A549 (cell line): ENCODE data around the gene LTA4H. TPM values are rescaled to one million over a fixed set of nuclear protein-coding genes. Genes with fewer than 3 reads are reported as not detected.
A peak's percentile ranks its signal among the peaks of the same experiment; 100 is the strongest.

Source experiments
- ATAC-seq, 2 experiments: fragments of 200-7000 bp in 1 of 2; fragments of >200 bp in 1 of 2; cut with Nextera tagmentation in 1 of 2; cut with Tn5 transposase in 1 of 2; 3 replicates each; pipeline versions ENCODE4 v1.8.0 to v1.9.1; 2018 to 2020; ENCODE audit warnings: mild to moderate bottlenecking in 1 of 2, moderate library complexity in 1 of 2
- CTCF ChIA-PET: fragments of 300-600 bp; sonication (Branson Sonifier 250); formaldehyde crosslinking; extraction: SDS; loops from one replicate; lab custom pipeline; 2021; ENCODE audit warnings: antibody characterized with exemption, inconsistent platforms; lab: Yijun Ruan, JAX
- POLR2A ChIA-PET: fragments of 350-600 bp; formaldehyde crosslinking; extraction: SDS; loops from one replicate; lab custom pipeline; 2021; ENCODE audit warnings: antibody characterized with exemption, inconsistent platforms; lab: Yijun Ruan, JAX
- DNase-seq, 2 experiments: peaks; one replicate each; pipeline versions ENCODE4 v3.0.0 to v3.0.0-alpha.2; 2011 to 2016; ENCODE audit warnings: low read depth in 1 of 2, low spot score in 1 of 2
- FAIRE-seq: peaks from 2 replicates; lab custom pipeline; 2011; peaks lifted over from hg19 to GRCh38; lab: Jason Lieb, UNC
- H3K27ac ChIP-seq, 2 experiments: fragments of >200 bp; sonication (Bioruptor Twin); formaldehyde crosslinking; 3 replicates each; pipeline ENCODE4 v1.5.1; 2016 to 2017
- H3K4me1 ChIP-seq: fragments of >200 bp; sonication (Bioruptor Twin); formaldehyde crosslinking; 3 replicates; pipeline ENCODE4 v1.6.1; 2016
- H3K4me2 ChIP-seq: fragments of >200 bp; sonication (Bioruptor Twin); formaldehyde crosslinking; 3 replicates; pipeline ENCODE4 v1.6.1; 2016
- H3K4me3 ChIP-seq: fragments of >200 bp; sonication (Bioruptor Twin); formaldehyde crosslinking; 3 replicates; pipeline ENCODE4 v1.5.1; 2016
- H3K9me3 ChIP-seq: fragments of >200 bp; sonication (Bioruptor Twin); formaldehyde crosslinking; 3 replicates; pipeline ENCODE4 v1.6.1; 2016
- CEBPB ChIP-seq, 2 experiments: fragments of >200 bp in 1 of 2; sonication (Bioruptor Twin) in 1 of 2; formaldehyde crosslinking in 1 of 2; IDR thresholded peaks; 2 replicates each; pipeline ENCODE4 v1.6.1; 2012 to 2016
- CHD4 ChIP-seq: fragments of 200-600 bp; sonication (generic); IDR thresholded peaks from 2 replicates; pipeline ENCODE4 v1.6.1; 2016; ENCODE audit warnings: antibody characterized with exemption, mild to moderate bottlenecking, borderline replicate concordance
- ESRRA ChIP-seq: fragments of 150-350 bp; IDR thresholded peaks from 2 replicates; pipeline ENCODE4 v1.6.1; 2014; ENCODE audit warnings: mild to moderate bottlenecking, low read length, borderline replicate concordance
- FOSB ChIP-seq: fragments of 250-450 bp; sonication (Bioruptor Pico); IDR thresholded peaks from 2 replicates; pipeline ENCODE4 v1.5.0; 2020; ENCODE audit warnings: mild to moderate bottlenecking, moderate library complexity
- FOSL2 ChIP-seq, 2 experiments: fragments of 450-650 bp in 1 of 2; fragments of >200 bp in 1 of 2; sonication (Bioruptor Twin) in 1 of 2; formaldehyde crosslinking; IDR thresholded peaks; 2 replicates each; pipeline versions ENCODE4 v1.5.0 to v1.6.1; 2016 to 2020; ENCODE audit warnings: mild to moderate bottlenecking in 1 of 2, moderate library complexity in 1 of 2
- FOXS1 ChIP-seq: fragments of 250-450 bp; sonication (Bioruptor Pico); IDR thresholded peaks from 2 replicates; pipeline ENCODE4 v1.5.0; 2020; ENCODE audit warnings: mild to moderate bottlenecking, moderate library complexity
- HDAC2 ChIP-seq: fragments of 200-600 bp; sonication (generic); IDR thresholded peaks from 2 replicates; pipeline ENCODE4 v1.6.1; 2016
- HOXB5 ChIP-seq: fragments of 250-450 bp; sonication (Bioruptor Pico); IDR thresholded peaks from 2 replicates; pipeline ENCODE4 v1.5.0; 2020; ENCODE audit warnings: mild to moderate bottlenecking, moderate library complexity
- JUN ChIP-seq, 2 experiments: fragments of >200 bp; sonication (Bioruptor Twin); formaldehyde crosslinking; IDR thresholded peaks; 2 replicates in 1 of 2; 3 replicates in 1 of 2; pipeline ENCODE4 v1.6.1; 2016 to 2017
- KDM1A ChIP-seq: fragments of 200-600 bp; sonication (generic); IDR thresholded peaks from 2 replicates; pipeline ENCODE4 v1.6.1; 2016; ENCODE audit warnings: low read depth, mild to moderate bottlenecking
- NFE2L2 ChIP-seq: fragments of 150-350 bp; conservative IDR thresholded peaks from 2 replicates; pipeline ENCODE4 v1.6.1; 2014; ENCODE audit warnings: low read length
- NR3C1 ChIP-seq: fragments of >200 bp; sonication (Bioruptor Twin); formaldehyde crosslinking; IDR thresholded peaks from 3 replicates; pipeline ENCODE4 v1.6.1; 2017
- POLR2A ChIP-seq: IDR thresholded peaks from 2 replicates; pipeline ENCODE4 v1.6.1; 2012; ENCODE audit warnings: mild to moderate bottlenecking, low read length
- POLR2AphosphoS2 ChIP-seq: conservative IDR thresholded peaks from 2 replicates; pipeline ENCODE4 v1.6.1; 2012; ENCODE audit warnings: low read length, improper control_type of control experiment, inconsistent platforms
- RARB ChIP-seq: fragments of 250-450 bp; sonication (Bioruptor Pico); IDR thresholded peaks from 2 replicates; pipeline ENCODE4 v1.8.0; 2021; ENCODE audit warnings: mild to moderate bottlenecking, moderate library complexity
- ZC3H11A ChIP-seq: fragments of 450-650 bp; IDR thresholded peaks from 2 replicates; pipeline ENCODE4 v1.6.1; 2014; ENCODE audit warnings: antibody characterized with exemption, mild to moderate bottlenecking
- ZFP36 ChIP-seq: fragments of 450-650 bp; IDR thresholded peaks from 2 replicates; pipeline ENCODE4 v1.6.1; 2014; ENCODE audit warnings: borderline replicate concordance; ENCODE audit not compliant: partially characterized antibody
- WGBS: methylation state at CpG from one replicate; pipeline ENCODE4 v1.1.6; 2017; ENCODE audit errors: missing lambda C conversion rate; 5-methylcytosine and 5-hydroxymethylcytosine counted together
- polyA plus RNA-seq, 4 experiments: library from polyadenylated mRNA; depleted of rRNA in 3 of 4; stranded (reverse); fragments of >200 nt; fragmentation: RNase III in 1 of 4; extraction: RNeasy Plus Mini Kit Qiagen cat#74134 plus additional on column Dnase treatment in 1 of 4; gene quantifications; 2 replicates in 3 of 4; 3 replicates in 1 of 4; pipeline ENCODE4 v1.2.3, GENCODE V29; 2011 to 2017
- TF ChIP-seq, protein P1 (sequence below): fragments of >200 bp; sonication (Bioruptor Twin); formaldehyde crosslinking; IDR thresholded peaks from 3 replicates; pipeline ENCODE4 v1.5.1; 2016
- TF ChIP-seq, protein P2 (sequence below): fragments of 200-600 bp; sonication (generic); IDR thresholded peaks from 2 replicates; pipeline ENCODE4 v1.6.1; 2016; ENCODE audit warnings: antibody characterized with exemption, mild to moderate bottlenecking, moderate library complexity
- TF ChIP-seq, protein P3 (sequence below): fragments of >200 bp; sonication (Bioruptor Twin); formaldehyde crosslinking; IDR thresholded peaks from 2 replicates; pipeline ENCODE4 v1.6.1; 2016
- TF ChIP-seq, protein P4 (sequence below): fragments of 250-450 bp; sonication (Bioruptor Pico); IDR thresholded peaks from 2 replicates; pipeline ENCODE4 v1.5.0; 2020; ENCODE audit warnings: low read depth, mild to moderate bottlenecking, moderate library complexity

Gene LTA4H
- polyA plus RNA-seq, 2 of the 4 experiments (the other 2 are of a cell fraction), result 126 to 174 TPM

DNA sequence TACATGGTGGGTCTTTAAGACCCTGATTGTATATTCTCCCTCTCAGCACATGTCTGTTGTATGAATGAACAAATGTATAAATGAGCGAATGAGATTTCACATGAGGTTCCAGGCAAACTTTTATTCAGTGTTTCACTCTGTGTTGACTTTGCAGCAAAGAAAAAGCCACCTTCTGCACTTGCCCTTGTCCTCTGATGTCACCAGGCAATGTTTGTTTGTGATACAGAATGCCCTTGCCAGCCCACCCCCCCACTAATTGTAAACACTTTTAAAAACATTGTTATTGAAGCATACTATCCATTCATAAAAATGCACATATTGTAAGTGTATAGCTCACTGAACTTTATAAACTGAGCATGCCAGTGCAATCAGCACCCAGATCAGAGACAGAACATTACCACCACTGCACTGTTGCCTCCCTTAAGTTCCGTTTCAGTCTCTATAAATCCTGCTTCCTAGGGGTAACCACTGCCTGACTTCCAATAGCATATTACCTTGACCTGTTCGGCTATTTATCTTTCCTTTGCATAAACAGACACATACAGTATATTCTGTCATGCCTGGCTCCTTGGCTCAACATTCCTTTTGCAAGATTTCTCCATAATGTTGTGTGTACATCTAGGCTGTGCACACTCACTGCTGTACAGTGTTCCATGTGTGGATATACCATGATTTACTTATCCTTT is 11.3 kb upstream of the LTA4H start:
- no peaks in the 10 kb centered on the region for H3K9me3 ChIP-seq
- POLR2A ChIA-PET, result interaction anchor here (1.2 kb wide), 1 partner anchor 10 kb away, joined by 4 read pairs; no protein-coding TSS in a partner anchor
- TF ChIP-seq CEBPB (IDR thresholded peaks at IDR 0.05) (no peak), CHD4 (no peak), ESRRA (no peak), FOSL2 (IDR thresholded peaks at IDR 0.05) (no peak), FOSL2 (CRISPR knock-in tag; IDR thresholded peaks at IDR 0.05) (no peak), RARB (CRISPR knock-in tag) (no peak), ZFP36 (no peak), NR3C1 (no peak), POLR2A (no peak), KDM1A (no peak), FOXS1 (CRISPR knock-in tag) (no peak), POLR2AphosphoS2 (no peak), ZC3H11A (no peak), HDAC2 (no peak), NFE2L2 (no peak)
- TF ChIP-seq, protein P1, sequence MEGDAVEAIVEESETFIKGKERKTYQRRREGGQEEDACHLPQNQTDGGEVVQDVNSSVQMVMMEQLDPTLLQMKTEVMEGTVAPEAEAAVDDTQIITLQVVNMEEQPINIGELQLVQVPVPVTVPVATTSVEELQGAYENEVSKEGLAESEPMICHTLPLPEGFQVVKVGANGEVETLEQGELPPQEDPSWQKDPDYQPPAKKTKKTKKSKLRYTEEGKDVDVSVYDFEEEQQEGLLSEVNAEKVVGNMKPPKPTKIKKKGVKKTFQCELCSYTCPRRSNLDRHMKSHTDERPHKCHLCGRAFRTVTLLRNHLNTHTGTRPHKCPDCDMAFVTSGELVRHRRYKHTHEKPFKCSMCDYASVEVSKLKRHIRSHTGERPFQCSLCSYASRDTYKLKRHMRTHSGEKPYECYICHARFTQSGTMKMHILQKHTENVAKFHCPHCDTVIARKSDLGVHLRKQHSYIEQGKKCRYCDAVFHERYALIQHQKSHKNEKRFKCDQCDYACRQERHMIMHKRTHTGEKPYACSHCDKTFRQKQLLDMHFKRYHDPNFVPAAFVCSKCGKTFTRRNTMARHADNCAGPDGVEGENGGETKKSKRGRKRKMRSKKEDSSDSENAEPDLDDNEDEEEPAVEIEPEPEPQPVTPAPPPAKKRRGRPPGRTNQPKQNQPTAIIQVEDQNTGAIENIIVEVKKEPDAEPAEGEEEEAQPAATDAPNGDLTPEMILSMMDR, result no peak
- TF ChIP-seq, protein P2, sequence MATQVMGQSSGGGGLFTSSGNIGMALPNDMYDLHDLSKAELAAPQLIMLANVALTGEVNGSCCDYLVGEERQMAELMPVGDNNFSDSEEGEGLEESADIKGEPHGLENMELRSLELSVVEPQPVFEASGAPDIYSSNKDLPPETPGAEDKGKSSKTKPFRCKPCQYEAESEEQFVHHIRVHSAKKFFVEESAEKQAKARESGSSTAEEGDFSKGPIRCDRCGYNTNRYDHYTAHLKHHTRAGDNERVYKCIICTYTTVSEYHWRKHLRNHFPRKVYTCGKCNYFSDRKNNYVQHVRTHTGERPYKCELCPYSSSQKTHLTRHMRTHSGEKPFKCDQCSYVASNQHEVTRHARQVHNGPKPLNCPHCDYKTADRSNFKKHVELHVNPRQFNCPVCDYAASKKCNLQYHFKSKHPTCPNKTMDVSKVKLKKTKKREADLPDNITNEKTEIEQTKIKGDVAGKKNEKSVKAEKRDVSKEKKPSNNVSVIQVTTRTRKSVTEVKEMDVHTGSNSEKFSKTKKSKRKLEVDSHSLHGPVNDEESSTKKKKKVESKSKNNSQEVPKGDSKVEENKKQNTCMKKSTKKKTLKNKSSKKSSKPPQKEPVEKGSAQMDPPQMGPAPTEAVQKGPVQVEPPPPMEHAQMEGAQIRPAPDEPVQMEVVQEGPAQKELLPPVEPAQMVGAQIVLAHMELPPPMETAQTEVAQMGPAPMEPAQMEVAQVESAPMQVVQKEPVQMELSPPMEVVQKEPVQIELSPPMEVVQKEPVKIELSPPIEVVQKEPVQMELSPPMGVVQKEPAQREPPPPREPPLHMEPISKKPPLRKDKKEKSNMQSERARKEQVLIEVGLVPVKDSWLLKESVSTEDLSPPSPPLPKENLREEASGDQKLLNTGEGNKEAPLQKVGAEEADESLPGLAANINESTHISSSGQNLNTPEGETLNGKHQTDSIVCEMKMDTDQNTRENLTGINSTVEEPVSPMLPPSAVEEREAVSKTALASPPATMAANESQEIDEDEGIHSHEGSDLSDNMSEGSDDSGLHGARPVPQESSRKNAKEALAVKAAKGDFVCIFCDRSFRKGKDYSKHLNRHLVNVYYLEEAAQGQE, result no peak
- TF ChIP-seq, protein P3, sequence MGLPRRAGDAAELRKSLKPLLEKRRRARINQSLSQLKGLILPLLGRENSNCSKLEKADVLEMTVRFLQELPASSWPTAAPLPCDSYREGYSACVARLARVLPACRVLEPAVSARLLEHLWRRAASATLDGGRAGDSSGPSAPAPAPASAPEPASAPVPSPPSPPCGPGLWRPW, result no peak
- TF ChIP-seq, protein P4, sequence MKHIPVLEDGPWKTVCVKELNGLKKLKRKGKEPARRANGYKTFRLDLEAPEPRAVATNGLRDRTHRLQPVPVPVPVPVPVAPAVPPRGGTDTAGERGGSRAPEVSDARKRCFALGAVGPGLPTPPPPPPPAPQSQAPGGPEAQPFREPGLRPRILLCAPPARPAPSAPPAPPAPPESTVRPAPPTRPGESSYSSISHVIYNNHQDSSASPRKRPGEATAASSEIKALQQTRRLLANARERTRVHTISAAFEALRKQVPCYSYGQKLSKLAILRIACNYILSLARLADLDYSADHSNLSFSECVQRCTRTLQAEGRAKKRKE (CRISPR knock-in tag), result no peak
- 83% methylated on average over 3 of the region's 3 CpGs for WGBS
- peak overlapping the region; percentile 62 to 86 for H3K27ac ChIP-seq
- H3K4me3 ChIP-seq, result no peak overlapping the region
- ATAC-seq, result no peak; a peak in 1 of 6 replicates
- FAIRE-seq, result no peak
- CTCF ChIA-PET, result interaction anchor here (1.4 kb wide), 1 partner anchor 168 kb away, joined by 6 read pairs; no protein-coding TSS in a partner anchor
- DNase-seq, result no peak
- peaks cover 44% of the 10 kb centered on the region for H3K4me1 ChIP-seq
- H3K4me2 ChIP-seq, result peak overlapping the region; percentile 68

DNA sequence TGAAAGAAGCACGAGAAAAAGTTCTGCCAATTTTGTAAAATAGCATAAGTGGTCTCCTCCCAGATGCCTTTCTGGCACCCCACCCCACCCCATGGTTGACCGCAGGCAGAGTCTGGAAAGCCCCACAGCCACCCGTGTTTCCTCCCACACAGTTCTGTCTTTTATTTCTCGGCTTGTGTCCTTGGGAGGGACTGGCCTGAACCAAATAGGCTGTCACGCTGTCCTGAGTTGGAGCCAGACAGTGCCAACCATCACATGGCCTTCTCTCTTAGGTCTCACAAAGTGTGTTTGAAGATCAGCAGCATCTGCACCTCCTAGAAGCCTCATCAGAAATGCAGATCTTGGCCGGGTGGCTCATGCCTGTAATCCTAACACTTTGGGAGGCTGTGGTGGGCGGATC is 10.2 kb upstream of the LTA4H start:
- ATAC-seq (no peak), FAIRE-seq (no peak), DNase-seq (no peak)
- no peaks in the 10 kb centered on the region for H3K9me3 ChIP-seq
- H3K4me2 ChIP-seq, result no peak overlapping the region
- CTCF ChIA-PET, result interaction anchor here (0.6 to 1.4 kb wide), 2 partner anchors 170 to 236 kb away, joined by 3 to 6 read pairs; no protein-coding TSS in a partner anchor
- H3K4me3 ChIP-seq, result no peak overlapping the region
- 89% methylated on average over 7 of the region's 7 CpGs for WGBS
- peak overlapping the region in 1 of 2 experiments; percentile 36; a peak in 2 of 6 replicates for H3K27ac ChIP-seq
- H3K4me1 ChIP-seq, result peaks cover 44% of the 10 kb centered on the region
- TF ChIP-seq JUN (IDR thresholded peaks at IDR 0.05), result no peak
- no peak for TF ChIP-seq FOSB (CRISPR knock-in tag)
- TF ChIP-seq FOSL2 (IDR thresholded peaks at IDR 0.05), result no peak
- no peak for TF ChIP-seq FOSL2 (CRISPR knock-in tag; IDR thresholded peaks at IDR 0.05)
- TF ChIP-seq HOXB5 (CRISPR knock-in tag), result no peak
- TF ChIP-seq, protein P2, result no peak
- POLR2A ChIA-PET, result no interaction called here
